GM21423 (cell line): Measurements from ENCODE around the gene TBC1D22B.
"Not testable (repeated sequence)": the region's sequence is repeated elsewhere in the genome, so short reads cannot be mapped to it uniquely, and the experiment has no call there.

Experiments used
- ATAC-seq: cut with Tn5 transposase; IDR thresholded peaks from one replicate; pipeline ENCODE4 v1.9.1; 2021; ENCODE audit warnings: mild to moderate bottlenecking, moderate library complexity; ENCODE audit not compliant: unreplicated experiment

TBC1D22B gene

GRCh38 chr6:37319856-37320480 lies 62.4 kb downstream of the TBC1D22B start:
- no peak for ATAC-seq

GRCh38 chr6:37320646-37321045 lies 63.1 kb downstream of the TBC1D22B start:
- no peak for ATAC-seq

GRCh38 chr6:37321101-37321500 lies 63.5 kb downstream of the TBC1D22B start:
- no peak for ATAC-seq

- no peak for ATAC-seq
Measured at GRCh38 chr6:37321516-37322415, 64.2 kb downstream of the TBC1D22B start.

- ATAC-seq, result no peak
Measured at GRCh38 chr6:37323580-37323979, 66.0 kb downstream of the TBC1D22B start.

GRCh38 chr6:37324131-37325033 lies 66.8 kb downstream of the TBC1D22B start:
- ATAC-seq, result no peak

- ATAC-seq, result not testable (repeated sequence)
Measured at GRCh38 chr6:37330345-37330744, 72.8 kb downstream of the TBC1D22B start.

GRCh38 chr6:37331047-37331446 lies 73.5 kb downstream of the TBC1D22B start:
- ATAC-seq, result no peak

GRCh38 chr6:37332894-37333293 lies 75.3 kb downstream of the TBC1D22B start:
- no peak for ATAC-seq

GRCh38 chr6:37334047-37334446 lies 76.5 kb downstream of the TBC1D22B start:
- no peak for ATAC-seq

GRCh38 chr6:37338317-37338716 lies 80.7 kb downstream of the TBC1D22B start:
- not testable (repeated sequence) for ATAC-seq

- no peak for ATAC-seq
Measured at GRCh38 chr6:37338745-37339255, 81.2 kb downstream of the TBC1D22B start.

GRCh38 chr6:37339741-37340638 lies 82.4 kb downstream of the TBC1D22B start:
- no peak for ATAC-seq

GRCh38 chr6:37340639-37340943 lies 83.0 kb downstream of the TBC1D22B start:
- ATAC-seq, result no peak

GRCh38 chr6:37343248-37343647 lies 85.7 kb downstream of the TBC1D22B start:
- no peak for ATAC-seq

- no peak for ATAC-seq
Measured at GRCh38 chr6:37344308-37344707, 86.7 kb downstream of the TBC1D22B start.

- ATAC-seq, result not testable (repeated sequence)
Measured at GRCh38 chr6:37345804-37346203, 88.2 kb downstream of the TBC1D22B start.

- ATAC-seq, result no peak
Measured at GRCh38 chr6:37347177-37347576, 89.6 kb downstream of the TBC1D22B start.

GRCh38 chr6:37347670-37348111 lies 90.1 kb downstream of the TBC1D22B start:
- no peak for ATAC-seq

- no peak for ATAC-seq
Measured at GRCh38 chr6:37351027-37351426, 93.5 kb downstream of the TBC1D22B start.
